GM19463 (cell line): ENCODE data around the gene PCDH18.
"Not testable (repeated sequence)": the region's sequence is repeated elsewhere in the genome, so short reads cannot be mapped to it uniquely, and the experiment has no call there.

ENCODE experiments used
- ATAC-seq: cut with Tn5 transposase; IDR thresholded peaks from one replicate; pipeline ENCODE4 v1.9.1; 2021; ENCODE audit warnings: mild to moderate bottlenecking, moderate library complexity; ENCODE audit not compliant: unreplicated experiment

The PCDH18 gene

GRCh38 chr4:137530176-137530575 is 2.1 kb downstream of the PCDH18 start:
- no peak for ATAC-seq

DNA sequence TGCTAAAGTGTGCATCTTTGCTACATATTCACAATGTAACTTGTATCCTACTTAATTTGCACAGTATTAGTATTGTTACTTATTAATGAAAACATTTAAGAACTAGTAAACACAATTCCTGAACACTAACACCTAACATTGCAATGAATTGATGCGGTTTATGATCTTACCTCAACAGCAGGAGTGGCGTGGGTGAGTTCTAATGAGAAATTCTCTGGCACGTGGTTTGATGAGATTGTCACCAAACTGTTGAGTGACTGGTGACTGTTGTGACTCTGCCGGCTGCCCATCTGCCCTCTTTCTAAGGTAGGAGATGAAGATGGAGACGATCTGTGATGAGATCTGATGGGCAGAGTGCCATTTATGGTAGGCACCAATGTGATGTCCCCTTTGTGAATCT is 2.9 kb downstream of the PCDH18 start:
- no peak for ATAC-seq

- ATAC-seq: no peak
Observed at GRCh38 chr4:137528673-137529072, 3.6 kb downstream of the PCDH18 start.

DNA sequence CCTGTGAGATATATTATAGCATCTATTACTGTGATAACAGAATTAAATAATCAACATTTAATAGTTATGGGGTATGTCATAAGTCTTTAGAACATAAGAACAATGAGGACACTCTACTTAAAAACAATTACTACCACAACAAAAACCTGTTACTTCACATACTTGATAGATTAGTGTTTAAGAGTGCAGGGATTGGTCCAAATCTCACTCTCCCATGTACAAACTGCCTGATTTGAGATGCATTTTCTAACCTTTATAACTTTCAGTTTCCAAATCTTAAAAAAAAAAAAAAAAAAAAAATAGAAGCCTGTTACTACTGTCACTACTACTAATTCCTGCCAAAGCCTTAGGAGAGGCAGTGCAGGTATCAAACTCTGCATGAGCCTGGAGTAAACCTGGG is 5.6 kb downstream of the PCDH18 start:
- ATAC-seq: no peak

GRCh38 chr4:137524725-137525369 is 7.4 kb downstream of the PCDH18 start:
- ATAC-seq: no peak

- no peak for ATAC-seq
Observed at GRCh38 chr4:137523329-137523728, 9.0 kb downstream of the PCDH18 start.

GRCh38 chr4:137521053-137521452 is 11.2 kb downstream of the PCDH18 start:
- no peak for ATAC-seq

DNA sequence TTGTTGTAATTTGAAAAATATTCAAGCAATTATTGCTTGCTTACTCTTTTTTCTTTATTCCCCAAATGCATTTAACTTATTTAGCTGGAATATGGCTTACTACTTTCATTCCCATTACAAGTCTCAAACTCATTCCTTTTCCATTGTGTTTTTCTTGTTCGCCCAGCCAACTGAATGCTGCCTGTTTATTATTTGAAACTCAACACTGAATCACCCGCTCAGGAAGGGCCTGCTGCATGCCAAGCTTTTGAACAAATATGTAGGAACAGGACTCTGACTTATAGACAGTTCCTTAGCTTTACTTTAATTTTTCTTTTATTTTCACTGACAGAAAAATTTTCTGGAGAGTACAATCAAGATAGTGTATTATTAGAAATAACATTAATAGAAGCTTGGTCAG is 12.9 kb downstream of the PCDH18 start:
- no peak for ATAC-seq

GRCh38 chr4:137517323-137517722 is 15.0 kb downstream of the PCDH18 start:
- ATAC-seq: not testable (repeated sequence)

GRCh38 chr4:137514406-137515111 is 17.7 kb downstream of the PCDH18 start:
- ATAC-seq: no peak

DNA sequence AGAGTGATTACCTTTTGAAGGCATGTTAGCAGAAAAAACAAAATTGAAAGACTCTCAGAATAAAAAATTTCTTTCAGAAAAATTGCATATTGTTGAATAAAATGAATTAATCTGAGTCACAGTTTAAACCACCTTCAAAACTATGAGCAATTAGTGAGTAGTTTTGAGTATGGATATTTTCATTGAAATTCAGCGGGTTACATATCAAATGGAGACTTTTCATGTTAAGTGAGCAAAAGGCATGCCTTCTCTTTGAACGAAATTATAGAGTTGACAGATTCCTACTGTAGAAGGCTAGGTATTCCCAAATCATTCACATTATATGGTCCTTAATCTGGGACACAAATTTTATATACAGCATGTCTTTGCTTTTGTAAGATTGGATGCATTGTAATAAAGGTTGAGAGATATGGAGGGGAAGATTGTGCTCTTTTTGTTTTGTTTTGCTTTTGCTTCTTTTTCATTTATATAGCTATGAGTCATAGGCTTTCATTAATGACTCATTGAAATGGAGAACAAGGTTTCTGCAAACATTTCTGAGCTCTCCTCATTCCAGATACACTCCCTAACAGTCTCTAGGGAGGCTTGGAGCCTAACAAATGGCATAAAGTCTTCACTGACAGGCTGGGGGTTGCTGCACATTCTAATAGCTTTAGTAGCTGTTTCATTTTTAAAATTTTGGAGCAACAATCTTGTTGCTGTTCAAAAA is 21.6 kb downstream of the PCDH18 start:
- peak; percentile 49 for ATAC-seq

- ATAC-seq: no peak
Observed at GRCh38 chr4:137509855-137510282, 22.4 kb downstream of the PCDH18 start.

DNA sequence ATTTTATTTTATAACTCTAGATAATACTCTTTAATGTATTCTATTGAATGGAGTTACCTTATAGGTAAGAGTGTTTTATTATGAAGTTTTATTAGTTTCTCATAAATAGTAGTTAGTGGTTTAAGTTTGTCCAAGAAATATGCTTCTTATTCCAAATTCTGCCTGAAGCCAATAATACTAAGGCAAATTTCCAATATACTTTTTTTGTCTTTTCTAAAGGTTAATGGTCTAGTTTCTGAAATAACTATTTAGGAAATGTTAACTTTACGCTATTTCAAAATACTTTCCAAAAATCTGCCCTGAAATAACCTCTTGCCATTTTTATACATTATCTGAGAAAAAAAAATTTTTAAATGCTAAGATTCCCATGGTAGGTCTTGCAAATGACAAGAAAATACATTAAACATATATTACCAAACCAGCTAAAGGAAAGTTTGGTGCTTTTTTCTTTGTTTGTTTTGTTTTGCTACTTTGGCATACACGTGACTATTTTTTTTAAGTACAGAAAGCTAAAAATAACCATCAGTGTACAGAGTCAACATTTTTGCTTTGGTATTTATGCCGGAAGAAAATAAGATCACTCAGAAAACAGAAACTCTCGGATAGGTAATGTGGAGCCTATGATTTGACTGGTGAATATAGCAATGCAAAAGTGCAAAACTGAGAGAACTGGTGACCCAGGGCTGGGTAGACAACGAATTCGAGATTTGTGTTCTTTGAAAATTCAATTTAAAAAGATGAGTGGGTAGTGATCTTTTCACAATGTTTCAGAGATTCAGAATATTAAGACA is 29.8 kb downstream of the PCDH18 start:
- ATAC-seq: no peak

GRCh38 chr4:137496267-137496666 is 36.0 kb downstream of the PCDH18 start:
- not testable (repeated sequence) for ATAC-seq

DNA sequence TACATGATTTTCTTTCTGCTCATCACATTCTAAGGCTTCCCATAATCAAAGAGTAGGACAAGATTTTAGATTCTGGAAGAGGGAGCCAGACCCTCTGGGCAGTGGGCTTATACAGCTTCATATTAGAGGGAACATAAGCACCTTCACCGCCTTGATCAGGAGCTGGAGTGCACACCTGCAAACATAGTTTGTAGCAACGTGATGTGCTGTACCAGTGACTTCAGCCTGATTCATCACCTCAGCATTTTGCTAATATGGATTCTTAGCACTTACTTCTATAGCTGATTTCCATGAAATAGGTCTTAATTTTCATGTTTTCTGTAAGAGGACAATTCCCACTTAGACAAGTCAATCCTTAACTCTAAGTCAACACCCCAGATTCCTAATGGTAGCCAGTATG is 36.7 kb downstream of the PCDH18 start:
- no peak for ATAC-seq

DNA sequence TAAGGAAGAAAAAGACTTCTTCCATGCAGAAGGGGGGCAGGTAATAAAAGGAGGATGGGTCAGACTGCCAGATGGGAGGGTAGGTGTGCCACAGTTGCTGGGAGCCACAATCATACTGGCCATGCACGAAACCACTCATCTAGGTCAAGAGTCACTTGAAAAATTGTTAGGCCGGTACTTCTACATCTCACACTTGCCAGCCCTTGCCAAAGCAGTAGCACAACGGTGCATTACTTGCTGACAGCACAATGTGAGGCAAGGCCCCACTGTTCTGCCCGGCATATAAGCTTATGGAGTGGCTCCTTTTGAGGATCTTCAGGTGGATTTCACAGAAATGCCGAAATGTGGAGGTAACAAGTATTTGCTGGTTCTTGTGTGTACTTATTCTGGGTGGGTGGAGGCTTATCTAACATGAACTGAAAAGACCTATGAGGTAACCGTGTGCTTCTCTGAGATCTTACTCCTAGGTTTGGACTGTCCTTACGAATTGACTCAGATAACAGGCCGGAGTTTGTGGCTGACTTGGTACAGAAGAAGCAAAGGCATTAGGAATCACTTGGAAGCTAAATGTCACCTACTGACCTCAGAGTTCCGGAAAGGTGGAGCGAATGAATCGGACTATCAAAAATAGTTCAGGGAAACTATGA is 48.9 kb downstream of the PCDH18 start:
- ATAC-seq: not testable (repeated sequence)

DNA sequence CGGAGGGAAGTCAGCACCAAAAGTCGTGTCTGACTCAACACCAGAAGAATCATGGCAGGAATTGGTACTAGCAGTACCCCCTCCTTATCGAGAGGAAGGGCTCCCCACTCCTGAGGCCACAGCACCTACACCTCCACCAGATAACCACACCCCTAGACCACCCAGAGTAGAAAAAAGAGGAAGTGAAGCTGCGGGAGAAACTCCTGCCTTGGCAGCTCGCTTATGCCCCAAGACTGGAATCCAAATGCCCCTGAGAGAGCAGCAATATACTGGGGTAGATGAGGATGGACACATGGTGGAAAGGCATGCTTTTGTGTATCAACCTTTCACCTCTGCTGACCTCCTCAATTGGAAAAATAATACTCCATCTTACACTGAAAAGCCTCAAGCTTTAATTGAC is 52.6 kb downstream of the PCDH18 start:
- ATAC-seq: not testable (repeated sequence)

GRCh38 chr4:137476345-137476744 is 55.9 kb downstream of the PCDH18 start:
- no peak for ATAC-seq

- no peak for ATAC-seq
Observed at GRCh38 chr4:137474711-137475301, 57.5 kb downstream of the PCDH18 start.

DNA sequence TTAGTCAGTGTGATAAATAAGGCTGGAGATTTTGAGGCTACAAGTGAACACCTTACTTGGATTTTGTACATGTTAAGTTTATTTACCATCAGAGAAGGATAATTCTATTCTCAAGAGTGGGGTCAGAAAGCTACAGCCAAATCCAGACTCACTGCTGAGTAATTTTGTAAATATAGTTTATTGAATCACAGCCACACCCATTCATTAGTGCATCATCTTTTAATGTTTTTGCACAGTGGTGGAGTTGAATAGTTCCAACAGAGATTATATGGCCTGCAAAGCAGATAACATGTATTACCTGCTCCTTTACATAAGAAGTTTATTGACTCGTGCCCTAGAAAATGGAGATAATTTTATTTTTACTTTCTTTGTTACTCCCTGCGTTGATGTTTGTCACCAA is 60.4 kb downstream of the PCDH18 start:
- no peak for ATAC-seq
